ENCODE measurements around the gene RNPEP.
"Not testable (repeated sequence)": the region's sequence is repeated elsewhere in the genome, so short reads cannot be mapped to it uniquely, and the experiment has no call there.

RNPEP gene

DNA sequence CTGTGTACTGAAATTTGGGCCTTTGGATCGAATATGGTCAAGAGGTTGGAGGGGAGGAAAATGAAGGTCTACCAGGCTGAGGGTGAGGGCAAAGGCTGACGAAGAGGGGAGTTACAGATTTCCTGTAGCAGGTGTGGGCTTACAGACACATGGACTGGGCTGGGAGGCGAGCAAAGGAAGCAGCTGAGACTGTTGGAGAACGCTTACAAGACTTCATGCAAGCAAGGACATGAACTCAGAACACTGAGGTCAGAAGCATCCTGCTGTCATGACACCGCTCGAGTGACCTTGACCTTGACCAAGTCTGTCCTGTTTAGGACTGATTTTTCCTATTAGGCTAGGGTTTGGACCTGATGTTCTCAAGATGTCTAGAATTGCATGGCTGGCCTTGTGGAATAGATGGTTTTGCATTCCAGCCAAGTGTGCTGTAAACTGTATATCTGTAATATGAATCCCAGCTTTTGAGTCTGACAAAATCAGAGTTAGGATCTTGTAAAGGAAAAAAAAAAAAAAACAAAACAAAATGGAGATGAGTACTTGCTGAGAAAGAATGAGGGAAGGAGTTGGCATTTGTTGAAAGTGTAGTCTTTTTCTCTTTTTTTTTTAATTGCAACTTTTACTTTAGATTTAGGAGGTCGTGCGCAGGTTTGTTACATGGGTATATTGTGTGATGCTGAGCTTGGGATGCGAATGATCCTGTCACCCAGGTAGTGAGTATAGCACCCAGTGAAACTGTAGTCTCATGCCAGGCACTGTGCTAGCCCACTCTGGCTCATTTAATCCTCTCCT is 33.8 kb downstream of the RNPEP start:
- no peak for DNase-seq (ENCODE audit: low read depth)
- H3K4me3 ChIP-seq (ENCODE audit: low read length), result no peak overlapping the region
- TF ChIP-seq, protein P1, sequence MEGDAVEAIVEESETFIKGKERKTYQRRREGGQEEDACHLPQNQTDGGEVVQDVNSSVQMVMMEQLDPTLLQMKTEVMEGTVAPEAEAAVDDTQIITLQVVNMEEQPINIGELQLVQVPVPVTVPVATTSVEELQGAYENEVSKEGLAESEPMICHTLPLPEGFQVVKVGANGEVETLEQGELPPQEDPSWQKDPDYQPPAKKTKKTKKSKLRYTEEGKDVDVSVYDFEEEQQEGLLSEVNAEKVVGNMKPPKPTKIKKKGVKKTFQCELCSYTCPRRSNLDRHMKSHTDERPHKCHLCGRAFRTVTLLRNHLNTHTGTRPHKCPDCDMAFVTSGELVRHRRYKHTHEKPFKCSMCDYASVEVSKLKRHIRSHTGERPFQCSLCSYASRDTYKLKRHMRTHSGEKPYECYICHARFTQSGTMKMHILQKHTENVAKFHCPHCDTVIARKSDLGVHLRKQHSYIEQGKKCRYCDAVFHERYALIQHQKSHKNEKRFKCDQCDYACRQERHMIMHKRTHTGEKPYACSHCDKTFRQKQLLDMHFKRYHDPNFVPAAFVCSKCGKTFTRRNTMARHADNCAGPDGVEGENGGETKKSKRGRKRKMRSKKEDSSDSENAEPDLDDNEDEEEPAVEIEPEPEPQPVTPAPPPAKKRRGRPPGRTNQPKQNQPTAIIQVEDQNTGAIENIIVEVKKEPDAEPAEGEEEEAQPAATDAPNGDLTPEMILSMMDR (conservative IDR thresholded peaks at IDR 0.05; ENCODE audit: low read depth, low read length), result no peak

DNA sequence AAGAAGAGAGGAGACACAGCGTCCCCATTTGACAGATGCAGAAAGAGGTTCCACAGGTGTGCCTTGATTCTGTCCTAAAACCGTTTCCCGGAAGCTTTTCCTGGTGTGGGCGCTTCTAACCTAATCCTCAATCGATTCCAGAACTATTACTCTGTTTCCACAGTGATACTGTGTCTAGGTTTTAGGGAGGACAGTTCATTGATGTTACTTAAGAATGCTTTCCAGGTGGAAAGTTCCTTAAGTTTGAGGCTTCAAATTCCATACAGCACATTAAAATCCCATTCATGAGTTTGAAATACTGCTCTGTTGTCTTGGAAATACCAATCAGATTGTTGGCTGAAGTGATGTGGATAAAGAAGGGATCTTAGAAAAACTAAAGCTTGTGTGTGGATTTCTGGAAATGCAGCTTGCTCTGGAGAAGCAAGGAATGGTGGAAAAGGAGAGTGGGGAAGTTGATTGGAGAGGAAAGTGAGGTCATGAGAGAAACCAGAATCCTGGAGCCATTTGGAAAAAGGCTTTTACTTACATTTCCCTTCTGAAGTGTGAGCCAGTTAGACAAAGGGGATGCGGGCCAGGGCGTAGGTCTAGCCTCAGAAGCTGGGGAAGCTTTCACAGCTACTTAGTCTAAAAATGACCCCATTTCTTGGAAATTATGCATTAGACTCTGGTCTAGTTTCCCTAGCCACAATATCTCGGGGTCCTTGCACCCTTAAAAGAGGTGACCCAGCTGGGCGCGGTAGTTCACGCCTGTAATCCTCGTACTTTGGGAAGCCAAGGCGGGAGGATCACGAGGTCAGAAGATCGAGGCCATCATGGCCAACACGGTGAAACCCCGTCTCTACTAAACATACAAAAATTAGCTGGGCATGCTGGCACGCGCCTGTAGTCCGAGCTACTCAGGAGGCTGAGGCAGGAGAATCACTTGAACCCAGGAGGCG is 34.6 kb downstream of the RNPEP start:
- TF ChIP-seq, protein P1 (conservative IDR thresholded peaks at IDR 0.05; ENCODE audit: low read depth, low read length), result no peak
- no peak overlapping the region for H3K4me3 ChIP-seq (ENCODE audit: low read length)
- no peak for DNase-seq (ENCODE audit: low read depth)

DNA sequence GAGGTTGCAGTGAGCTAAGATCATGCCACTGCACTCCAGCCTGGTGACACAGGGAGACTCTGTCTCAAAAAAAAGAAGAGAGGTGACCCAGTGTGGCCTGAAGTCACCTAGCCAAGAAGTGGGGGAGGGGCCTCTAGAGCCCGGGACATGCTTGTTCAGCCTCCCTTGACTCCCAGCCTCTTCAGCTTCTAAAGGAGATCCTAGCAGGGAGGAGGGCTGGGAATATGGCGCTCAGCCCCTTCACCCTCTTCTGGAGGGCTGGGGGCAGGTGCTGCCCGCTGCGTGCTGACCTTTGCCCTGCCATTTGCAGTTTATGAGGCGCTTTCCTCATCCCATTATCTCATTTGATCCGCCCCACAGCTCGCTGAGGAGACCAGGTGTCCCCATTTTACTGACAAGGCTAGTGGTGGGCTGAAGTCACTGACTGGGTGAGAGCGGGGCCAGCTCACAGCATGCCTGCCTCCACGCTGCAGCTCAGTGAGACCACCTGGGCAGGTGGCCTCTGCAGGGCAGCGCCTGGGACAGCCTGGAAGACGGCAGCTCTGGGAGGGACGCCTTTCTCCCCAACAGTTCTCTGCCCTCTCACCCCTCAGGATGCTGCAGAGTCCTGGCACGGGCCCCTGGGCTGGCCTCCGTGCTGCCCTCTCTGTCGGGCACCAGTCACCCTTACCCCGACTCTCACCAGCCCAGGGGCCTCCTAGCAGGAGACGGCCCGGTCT is 35.5 kb downstream of the RNPEP start:
- TF ChIP-seq, protein P1 (conservative IDR thresholded peaks at IDR 0.05; ENCODE audit: low read depth, low read length), result no peak
- DNase-seq (ENCODE audit: low read depth), result no peak
- no peak overlapping the region for H3K4me3 ChIP-seq (ENCODE audit: low read length)

DNA sequence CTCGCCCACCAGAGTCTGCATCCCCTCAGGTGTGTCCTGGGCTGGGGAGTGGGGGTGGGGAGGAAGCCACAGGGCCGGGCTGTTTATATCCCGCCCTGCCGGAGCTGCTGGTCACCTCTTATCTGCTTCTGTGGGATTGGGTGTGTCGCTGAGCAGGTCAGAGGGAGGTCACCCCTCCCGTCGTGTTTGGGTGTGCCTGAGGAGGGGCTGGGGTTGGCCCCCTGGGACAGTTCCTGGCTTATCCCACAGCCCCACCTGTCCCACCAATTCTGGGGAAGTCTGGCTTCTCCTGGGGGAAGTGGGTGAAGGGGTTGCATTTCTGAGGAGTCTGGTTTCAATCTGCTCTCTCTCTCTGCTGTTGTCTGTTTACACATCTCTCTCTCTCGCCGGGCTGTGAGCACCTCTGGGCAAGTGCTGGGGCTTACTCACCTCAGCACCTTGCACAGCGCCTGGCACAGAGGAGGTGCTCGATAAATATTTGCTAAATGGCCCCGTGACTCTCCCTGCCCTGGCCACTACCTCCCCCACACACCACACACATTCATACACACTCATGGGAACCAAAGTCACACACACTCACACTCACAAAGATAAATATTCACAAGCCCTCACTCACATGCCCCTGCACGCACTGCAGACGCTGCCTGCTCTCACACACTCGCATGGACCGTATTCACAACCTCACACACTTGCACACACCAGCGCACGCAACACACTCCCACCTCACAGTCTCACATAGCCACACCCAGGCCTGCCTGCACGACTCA is 36.2 kb downstream of the RNPEP start:
- DNase-seq (ENCODE audit: low read depth), result no peak
- TF ChIP-seq, protein P1 (conservative IDR thresholded peaks at IDR 0.05; ENCODE audit: low read depth, low read length), result no peak
- no peak overlapping the region for H3K4me3 ChIP-seq (ENCODE audit: low read length)

DNA sequence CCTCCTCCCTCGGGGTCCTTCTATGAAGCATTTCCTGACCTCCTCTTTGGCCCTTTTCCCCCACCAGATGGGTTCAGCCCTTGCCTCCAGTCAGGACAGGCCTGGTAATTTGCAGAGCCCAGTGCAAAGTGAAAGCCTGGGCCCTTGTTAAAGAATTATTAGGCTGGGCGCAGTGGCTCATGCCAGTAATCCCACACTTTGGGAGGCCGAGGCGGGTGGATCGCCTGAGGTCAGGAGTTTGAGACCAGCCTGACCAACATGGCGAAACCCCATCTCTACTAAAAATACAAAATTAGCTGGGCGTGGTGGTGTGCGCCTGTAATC is 36.7 kb downstream of the RNPEP start:
- H3K4me3 ChIP-seq (ENCODE audit: low read length); DNase-seq (ENCODE audit: low read depth): not testable (repeated sequence)

DNA sequence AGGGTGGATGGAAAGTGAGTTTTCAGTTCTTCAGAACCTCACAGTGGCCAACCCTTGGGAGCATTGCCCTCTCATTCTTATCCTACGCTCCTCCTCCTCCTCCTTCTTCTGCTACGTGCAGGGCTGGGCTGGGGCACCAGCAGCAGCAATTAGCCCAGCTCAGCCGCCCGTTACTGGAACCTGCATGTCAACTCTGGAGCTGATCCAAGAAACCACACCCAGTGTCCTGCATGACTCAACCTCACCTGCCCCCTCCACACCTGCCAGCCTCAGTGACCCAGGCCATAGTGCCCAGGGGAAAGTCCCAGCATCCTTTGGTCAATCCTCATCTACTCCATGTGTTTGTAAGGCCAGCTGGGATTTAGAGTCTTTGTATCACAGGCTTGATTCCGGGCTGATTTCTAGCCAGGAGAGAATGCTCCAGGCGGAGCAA is 40.6 kb downstream of the RNPEP start:
- H3K4me3 ChIP-seq (ENCODE audit: low read length), result no peak overlapping the region
- DNase-seq (ENCODE audit: low read depth), result no peak
- TF ChIP-seq, protein P1 (conservative IDR thresholded peaks at IDR 0.05; ENCODE audit: low read depth, low read length), result no peak

All from retinal pigment epithelial cell (primary cell).